Fibroblast of lung (primary cell): ENCODE data around the gene TOP3A. TPM values are rescaled to one million over a fixed set of nuclear protein-coding genes. Genes with fewer than 3 reads are reported as not detected.

Experiments used
- DNase-seq, 2 donors: peaks; one replicate each; pipeline versions ENCODE4 v3.0.0 to v3.0.0-alpha.2; 2010; ENCODE audit warnings: low read depth in 2 of 2
- H2AFZ ChIP-seq: 2 replicates; pipeline ENCODE4 v1.5.1; 2012; ENCODE audit warnings: low read length, control low read depth, inconsistent platforms
- H3K27ac ChIP-seq: 2 replicates; pipeline ENCODE4 v1.5.1; 2011; ENCODE audit warnings: low read length, control low read depth; ENCODE audit not compliant: insufficient read depth
- H3K27me3 ChIP-seq: 2 replicates; pipeline ENCODE4 v1.5.1; 2011; ENCODE audit warnings: mild to moderate bottlenecking, low read length; ENCODE audit not compliant: control insufficient read depth, insufficient read depth
- H3K36me3 ChIP-seq: 2 replicates; pipeline ENCODE4 v1.5.1; 2011; ENCODE audit warnings: low read length; ENCODE audit not compliant: control insufficient read depth, insufficient read depth
- H3K4me1 ChIP-seq: 2 replicates; pipeline ENCODE4 v1.5.1; 2011; ENCODE audit warnings: low read length; ENCODE audit not compliant: control insufficient read depth, insufficient read depth; ENCODE audit errors: extremely low read depth
- H3K4me2 ChIP-seq: 2 replicates; pipeline ENCODE4 v1.5.1; 2011; ENCODE audit warnings: low read length, control low read depth; ENCODE audit not compliant: insufficient read depth; ENCODE audit errors: extremely low read depth
- H3K4me3 ChIP-seq, 4 experiments: fragments of 200-600 bp in 1 of 4; sonication (generic) in 1 of 4; replicated peaks in 1 of 4; 2 replicates each; pipeline ENCODE4 v1.5.1; 2011 to 2016; ENCODE audit warnings: low read length in 4 of 4, low read depth in 3 of 4, mild to moderate bottlenecking in 3 of 4, control low read depth in 2 of 4, inconsistent platforms in 1 of 4, mixed read lengths in 1 of 4; ENCODE audit not compliant: insufficient read depth in 1 of 4; ENCODE audit errors: control extremely low read depth in 1 of 4
- H3K79me2 ChIP-seq: 2 replicates; pipeline ENCODE4 v1.5.1; 2012; ENCODE audit warnings: mild to moderate bottlenecking, low read length, inconsistent platforms; ENCODE audit not compliant: control insufficient read depth, insufficient read depth
- H3K9ac ChIP-seq: 2 replicates; pipeline ENCODE4 v1.5.1; 2011; ENCODE audit warnings: mild to moderate bottlenecking, low read length, control low read depth; ENCODE audit not compliant: insufficient read depth
- H3K9me3 ChIP-seq: 2 replicates; pipeline ENCODE4 v1.5.1; 2012; ENCODE audit warnings: low read depth, low read length; ENCODE audit not compliant: control insufficient read depth, insufficient read depth
- H4K20me1 ChIP-seq: 2 replicates; pipeline ENCODE4 v1.5.1; 2011; ENCODE audit warnings: low read length; ENCODE audit not compliant: control insufficient read depth, insufficient read depth; ENCODE audit errors: extremely low read depth
- CTCF ChIP-seq, 2 donors: IDR thresholded peaks in 1 of 2; conservative IDR thresholded peaks in 1 of 2; 1 replicate in 1 of 2; 2 replicates in 1 of 2; pipeline ENCODE4 v1.5.1; 2011 to 2012; ENCODE audit warnings: low read length in 2 of 2, control low read depth in 1 of 2, inconsistent platforms in 1 of 2, low read depth in 1 of 2, mild to moderate bottlenecking in 1 of 2
- EZH2 ChIP-seq: IDR thresholded peaks from 2 replicates; pipeline ENCODE4 v1.5.1; 2012; ENCODE audit warnings: low read length, control low read depth, mild to moderate bottlenecking; ENCODE audit errors: missing control alignments
- polyA plus RNA-seq, 2 donors: library from polyadenylated mRNA; depleted of rRNA in 1 of 2; stranded (reverse) in 1 of 2; unstranded in 1 of 2; fragments of >200 nt; gene quantifications; 2 replicates each; pipeline ENCODE4 v1.2.1, GENCODE V29; 2011 to 2012; ENCODE audit warnings: missing spikeins in 1 of 2
- total RNA-seq: library from RNA; depleted of rRNA; stranded (reverse); fragments of >200 nt; gene quantifications from 2 replicates; pipeline ENCODE4 v1.2.1, GENCODE V29; 2014

The TOP3A gene
- total and polyA plus RNA-seq, 2 donors (not counting 1 experiment from before 2014, with no cell fraction given): 12.7 to 16.5 TPM

GRCh38 chr17:18322522-18322921 lies 7.7 kb upstream of the TOP3A start:
- H4K20me1 ChIP-seq: no peaks in the 10 kb centered on the region

DNA sequence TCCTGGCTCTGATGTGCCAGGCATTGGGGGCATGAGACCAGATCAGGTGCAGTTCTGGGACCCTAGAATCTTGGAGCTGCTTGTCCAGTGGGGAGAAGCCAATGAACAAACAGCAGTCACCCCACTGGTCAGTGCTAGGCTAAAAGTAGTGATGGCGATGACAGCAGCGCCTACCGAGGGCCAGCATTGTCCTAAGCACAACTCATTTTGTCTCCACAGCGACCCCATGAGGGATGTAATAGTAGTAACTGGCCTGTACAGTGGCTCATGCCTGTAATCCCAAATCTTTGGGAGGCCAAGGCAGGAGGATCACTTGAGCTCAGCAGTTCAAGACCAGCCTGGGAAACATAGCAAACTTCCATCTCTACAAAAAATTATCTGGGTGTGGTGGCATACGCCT lies 6.5 kb upstream of the TOP3A start:
- H3K9ac ChIP-seq: no peak overlapping the region
- H4K20me1 ChIP-seq: no peaks in the 10 kb centered on the region
- TF ChIP-seq CTCF (conservative IDR thresholded peaks at IDR 0.05 in 1 of 2, IDR thresholded peaks at IDR 0.05 in 1 of 2; ENCODE audit: low read depth in 1 of 2, low read length in 2 of 2): peak in 1 of 2 donors; percentile 19
- TF ChIP-seq EZH2: no peak
- H3K27ac ChIP-seq: no peak overlapping the region
- H3K27me3 ChIP-seq: no peaks in the 10 kb centered on the region
- no peaks in the 10 kb centered on the region for H3K9me3 ChIP-seq
- H3K4me3 ChIP-seq: no peak overlapping the region
- peaks cover 3% of the 10 kb centered on the region for H3K4me1 ChIP-seq
- no peak overlapping the region for H3K4me2 ChIP-seq
- H3K79me2 ChIP-seq: peaks cover 41% of the 10 kb centered on the region
- no peak overlapping the region for H2AFZ ChIP-seq
- peaks cover 19% of the 10 kb centered on the region for H3K36me3 ChIP-seq
- DNase-seq: peak; percentile 8 to 9

More at GRCh38 chr17:18322522-18322921, 7.7 kb upstream of the TOP3A start:
- no peaks in the 10 kb centered on the region for H3K27me3 ChIP-seq
- H2AFZ ChIP-seq: no peak overlapping the region
- no peak overlapping the region for H3K4me3 ChIP-seq
- H3K79me2 ChIP-seq: peaks cover 28% of the 10 kb centered on the region
- H3K4me1 ChIP-seq: peaks cover 3% of the 10 kb centered on the region
- DNase-seq: no peak
- peaks cover 19% of the 10 kb centered on the region for H3K36me3 ChIP-seq
- TF ChIP-seq EZH2: no peak
- TF ChIP-seq CTCF (conservative IDR thresholded peaks at IDR 0.05 in 1 of 2, IDR thresholded peaks at IDR 0.05 in 1 of 2; ENCODE audit: low read depth in 1 of 2, low read length in 2 of 2): no peak
- no peaks in the 10 kb centered on the region for H3K9me3 ChIP-seq
- H3K27ac ChIP-seq: no peak overlapping the region
- no peak overlapping the region for H3K4me2 ChIP-seq
- no peak overlapping the region for H3K9ac ChIP-seq

DNA sequence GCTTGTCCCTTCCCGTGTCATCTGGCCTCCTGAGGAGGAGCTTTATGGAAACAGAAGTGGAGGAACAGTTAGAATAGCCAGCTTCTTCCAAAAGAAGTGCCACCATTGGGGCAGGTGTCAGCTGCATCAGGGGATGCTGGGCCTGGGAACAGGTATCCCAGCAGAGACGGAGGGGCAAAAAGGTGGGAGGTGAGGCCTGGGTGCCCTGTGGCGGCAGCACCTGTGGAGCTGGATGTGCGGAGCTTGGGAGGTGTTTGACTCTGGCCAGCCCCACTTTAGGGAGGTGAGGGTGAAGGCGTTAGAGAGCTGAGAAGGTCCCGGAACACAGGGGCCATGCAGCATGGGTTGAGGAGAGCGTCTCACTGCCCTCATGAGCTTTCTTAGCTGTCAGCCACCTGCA lies 5.5 kb upstream of the TOP3A start:
- DNase-seq: no peak
- H3K9me3 ChIP-seq: no peaks in the 10 kb centered on the region
- H3K36me3 ChIP-seq: peaks cover 19% of the 10 kb centered on the region
- H2AFZ ChIP-seq: no peak overlapping the region
- H3K27me3 ChIP-seq: no peaks in the 10 kb centered on the region
- no peak for TF ChIP-seq CTCF (conservative IDR thresholded peaks at IDR 0.05 in 1 of 2, IDR thresholded peaks at IDR 0.05 in 1 of 2; ENCODE audit: low read depth in 1 of 2, low read length in 2 of 2)
- no peak for TF ChIP-seq EZH2
- H3K4me1 ChIP-seq: peaks cover 5% of the 10 kb centered on the region
- no peak overlapping the region for H3K27ac ChIP-seq
- peak overlapping the region; percentile 1 for H3K4me2 ChIP-seq
- no peaks in the 10 kb centered on the region for H4K20me1 ChIP-seq
- peak overlapping the region in 1 of 4 experiments; percentile 35 for H3K4me3 ChIP-seq
- no peak overlapping the region for H3K9ac ChIP-seq
- H3K79me2 ChIP-seq: peaks cover 50% of the 10 kb centered on the region
